ENCODE results near the gene MAPK7.

DNA sequence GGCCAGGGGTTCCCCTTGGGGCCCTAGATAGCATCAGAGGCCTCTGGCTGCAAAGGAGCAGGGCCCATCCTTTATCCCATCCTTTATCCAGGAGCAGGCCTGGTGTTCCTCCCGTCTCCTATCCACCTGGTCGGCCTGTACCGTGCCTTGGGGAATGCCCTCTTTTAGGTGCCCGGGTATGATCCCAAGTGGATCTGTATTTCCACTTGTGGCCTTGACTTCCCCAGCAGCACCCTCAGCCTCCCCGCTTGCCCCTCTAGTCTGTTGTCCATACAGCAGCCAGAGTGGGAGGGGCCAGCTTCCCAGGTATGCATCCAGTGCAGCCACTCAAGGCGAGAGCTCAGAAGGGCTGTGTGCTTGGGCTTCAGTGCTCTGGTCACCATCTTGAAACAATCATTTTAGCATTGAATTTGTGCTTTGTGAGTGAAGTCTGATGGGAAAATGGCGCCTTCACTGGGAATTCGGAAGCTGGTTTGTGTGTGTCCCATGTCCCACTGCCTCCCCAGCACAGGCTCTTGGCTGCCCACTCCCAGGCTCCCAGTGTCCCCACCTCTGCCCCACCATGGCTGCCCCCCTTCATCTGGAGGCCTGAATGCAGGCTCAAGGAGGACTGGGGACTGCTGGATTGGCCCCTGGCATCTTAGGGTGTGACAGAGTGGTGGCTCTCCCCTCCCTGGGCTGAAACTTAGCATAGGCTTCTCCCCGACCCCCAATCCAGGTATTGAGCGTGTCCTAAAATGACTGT lies 29.5 kb downstream of the MAPK7 start:
- TF ChIP-seq POLR2A (IDR thresholded peaks at IDR 0.05; ENCODE audit: low read depth, low read length) (no peak), LARP7 (IDR thresholded peaks at IDR 0.05) (no peak), MEF2A (IDR thresholded peaks at IDR 0.05; ENCODE audit: insufficient read depth, low read depth, low read length) (no peak), MLLT1 (IDR thresholded peaks at IDR 0.05) (no peak), MTA2 (IDR thresholded peaks at IDR 0.05; ENCODE audit: low read depth) (no peak), YY1 (IDR thresholded peaks at IDR 0.05; ENCODE audit: low read depth, low read length) (no peak), GATAD2B (conservative IDR thresholded peaks at IDR 0.05; ENCODE audit: low read depth) (no peak)
